Dermis microvascular lymphatic vessel endothelial cell (primary cell): ENCODE data around the gene ABCG5. TPM values are rescaled to one million over a fixed set of nuclear protein-coding genes. Genes with fewer than 3 reads are reported as not detected.

Source experiments
- total RNA-seq: library from RNA; depleted of rRNA; stranded (reverse); fragments of >200 nt; gene quantifications from 2 replicates; pipeline ENCODE4 v1.2.1, GENCODE V29; 2014

ABCG5 gene
- total RNA-seq, 1 donor from 2014 or later, result not detected

Other genes with a start within 250 kb of the ABCG5 start
- gene THADA, start 242.8 kb downstream of the ABCG5 start, total RNA-seq, result 17.8 and 18.6 TPM in 2 replicates
- gene PLEKHH2, start 201.6 kb downstream of the ABCG5 start, total RNA-seq, result under 0.01 and 0.13 TPM in 2 replicates
- gene C1GALT1C1L, start 162.4 kb downstream of the ABCG5 start, total RNA-seq, result 0.13 TPM in 1 of 2 replicates, not detected in the other
- gene DYNC2LI1, start 64.8 kb downstream of the ABCG5 start, total RNA-seq, result 6.3 and 6.9 TPM in 2 replicates
- gene ABCG8, start 132 bp upstream of the ABCG5 start, total RNA-seq, result not detected in 2 replicates
- 47.2 and 61.1 TPM in 2 replicates for gene LRPPRC, start 157.2 kb upstream of the ABCG5 start, total RNA-seq